Right lobe of liver (tissue), 4 donors: Measurements from ENCODE around the gene SSBP2.

Experiments used
- CTCF ChIP-seq, 4 donors: fragments of 200-600 bp in 3 of 4; fragments of 450-650 bp in 1 of 4; IDR thresholded peaks; one replicate each; pipeline versions ENCODE4 v1.5.1 to v1.8.0; 2016 to 2022; ENCODE audit warnings: antibody characterized with exemption in 4 of 4, mild to moderate bottlenecking in 2 of 4
- POLR2A ChIP-seq: fragments of 450-650 bp; IDR thresholded peaks from one replicate; pipeline ENCODE4 v1.6.1; 2017; ENCODE audit warnings: antibody characterized with exemption, mild to moderate bottlenecking
- donor health status: DM: no; HTN: no; CAD: no.
- donor health status: DM: no; HTN: no; CAD: no.
- donor health status: DM: no; HTN: yes; CAD: no.

GRCh38 chr5:81687292-81687691 lies 63.6 kb downstream of the SSBP2 start:
- TF ChIP-seq CTCF (IDR thresholded peaks at IDR 0.05) (no peak), POLR2A (no peak)
